ENCODE results near the gene TXNRD2.

- TF ChIP-seq POLR2AphosphoS5 (IDR thresholded peaks at IDR 0.05; ENCODE audit: low read length): no peak
- TF ChIP-seq CTCF (IDR thresholded peaks at IDR 0.05 in 2 of 3, conservative IDR thresholded peaks at IDR 0.05 in 1 of 3; ENCODE audit: control insufficient read depth in 2 of 3, extremely low read depth in 1 of 3, insufficient read depth in 1 of 3, low read depth in 3 of 3, low read length in 3 of 3): no peak
- no peak for TF ChIP-seq NFIC (IDR thresholded peaks at IDR 0.05; ENCODE audit: low read depth, low read length)
- no peak for TF ChIP-seq ETV6 (conservative IDR thresholded peaks at IDR 0.05 in 1 of 2, IDR thresholded peaks at IDR 0.05 in 1 of 2; ENCODE audit: borderline replicate concordance in 1 of 2, low read depth in 1 of 2)
- no peak for TF ChIP-seq RELA (IDR thresholded peaks at IDR 0.05; ENCODE audit: borderline replicate concordance, partially characterized antibody)
- TF ChIP-seq POLR2A (IDR thresholded peaks at IDR 0.05; ENCODE audit: low read depth, low read length): no peak
- TF ChIP-seq CREB1 (IDR thresholded peaks at IDR 0.05; ENCODE audit: low read depth): no peak
- TF ChIP-seq MLLT1 (IDR thresholded peaks at IDR 0.05): no peak
- TF ChIP-seq EGR1 (IDR thresholded peaks at IDR 0.05; ENCODE audit: borderline replicate concordance in 1 of 2, low read depth in 2 of 2, low read length in 2 of 2): no peak
- no peak for TF ChIP-seq TCF3 (IDR thresholded peaks at IDR 0.05; ENCODE audit: borderline replicate concordance, insufficient read depth, low read depth, low read length)
- TF ChIP-seq, protein P1, sequence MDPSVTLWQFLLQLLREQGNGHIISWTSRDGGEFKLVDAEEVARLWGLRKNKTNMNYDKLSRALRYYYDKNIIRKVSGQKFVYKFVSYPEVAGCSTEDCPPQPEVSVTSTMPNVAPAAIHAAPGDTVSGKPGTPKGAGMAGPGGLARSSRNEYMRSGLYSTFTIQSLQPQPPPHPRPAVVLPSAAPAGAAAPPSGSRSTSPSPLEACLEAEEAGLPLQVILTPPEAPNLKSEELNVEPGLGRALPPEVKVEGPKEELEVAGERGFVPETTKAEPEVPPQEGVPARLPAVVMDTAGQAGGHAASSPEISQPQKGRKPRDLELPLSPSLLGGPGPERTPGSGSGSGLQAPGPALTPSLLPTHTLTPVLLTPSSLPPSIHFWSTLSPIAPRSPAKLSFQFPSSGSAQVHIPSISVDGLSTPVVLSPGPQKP (IDR thresholded peaks at IDR 0.05; ENCODE audit: low read depth, low read length): no peak
Observed at GRCh38 chr22:19879992-19880785, 61.4 kb downstream of the TXNRD2 start.
